ENCODE measurements around the gene GALNT16.

GALNT16 gene

GRCh38 chr14:69404883-69405282, 144.9 kb downstream of the GALNT16 start:
- no peak for DNase-seq (ENCODE audit: low read depth, low spot score)

- DNase-seq (ENCODE audit: low read depth, low spot score): no peak
Observed at GRCh38 chr14:69405762-69406161, 145.8 kb downstream of the GALNT16 start.

Measured in activated CD4-positive, CD25-positive, alpha-beta regulatory T cell treated with anti-CD3 and anti-CD28 coated beads, Interleukin-2, amount 50 U/mL, for 16 hours (primary cell).